ENCODE results near the gene TRAFD1. TPM values are rescaled to one million over a fixed set of nuclear protein-coding genes. Genes with fewer than 3 reads are reported as not detected.

Gene TRAFD1
- total and polyA plus RNA-seq, 2 donors = 25.7 to 46.3 TPM

- DNase-seq (ENCODE audit: low read depth in 6 of 9, low spot score in 9 of 9) = no peak
- Histone ChIP-seq H3K4me1 (ENCODE audit: control insufficient read depth in 2 of 2, insufficient read depth in 2 of 2, low read length in 2 of 2) (peaks cover 7 to 25% of the 10 kb centered on the region in 2 donors), H3K36me3 (ENCODE audit: control insufficient read depth in 2 of 2, insufficient read depth in 2 of 2, low read length in 1 of 2) (no peaks in the 10 kb centered on the region), H3K27ac (ENCODE audit: low read depth in 1 of 2, low read length in 1 of 2) (peak overlapping the region; percentile 60 to 70), H3K4me3 (ENCODE audit: low read length in 2 of 2) (no peak overlapping the region), H3K27me3 (ENCODE audit: control insufficient read depth in 2 of 2, insufficient read depth in 1 of 2, low read length in 1 of 2) (no peaks in the 10 kb centered on the region), H3K9me3 (ENCODE audit: control insufficient read depth in 2 of 2, insufficient read depth in 1 of 2, low read length in 1 of 2) (no peaks in the 10 kb centered on the region)
- 94% methylated on average over 6 of the region's 6 CpGs for WGBS
Measured at GRCh38 chr12:112112409-112113133, 12.8 kb upstream of the TRAFD1 start.

GRCh38 chr12:112115259-112116045 is 9.9 kb upstream of the TRAFD1 start:
- Histone ChIP-seq H3K36me3 (ENCODE audit: control insufficient read depth in 2 of 2, insufficient read depth in 2 of 2, low read length in 1 of 2) (no peaks in the 10 kb centered on the region), H3K9me3 (ENCODE audit: control insufficient read depth in 2 of 2, insufficient read depth in 1 of 2, low read length in 1 of 2) (no peaks in the 10 kb centered on the region), H3K27me3 (ENCODE audit: control insufficient read depth in 2 of 2, insufficient read depth in 1 of 2, low read length in 1 of 2) (no peaks in the 10 kb centered on the region), H3K4me1 (ENCODE audit: control insufficient read depth in 2 of 2, insufficient read depth in 2 of 2, low read length in 2 of 2) (peaks cover 3 to 13% of the 10 kb centered on the region in 2 donors), H3K4me3 (ENCODE audit: low read length in 2 of 2) (no peak overlapping the region), H3K27ac (ENCODE audit: low read depth in 1 of 2, low read length in 1 of 2) (peak overlapping the region in 1 of 2 donors; percentile 78)
- WGBS = 98% methylated on average over 6 of the region's 6 CpGs
- no peak for DNase-seq (ENCODE audit: low read depth in 6 of 9, low spot score in 9 of 9)

- H3K27me3 ChIP-seq (ENCODE audit: control insufficient read depth in 2 of 2, insufficient read depth in 1 of 2, low read length in 1 of 2) = no peaks in the 10 kb centered on the region
- H3K4me1 ChIP-seq (ENCODE audit: control insufficient read depth in 2 of 2, insufficient read depth in 2 of 2, low read length in 2 of 2) = peaks cover 3 to 13% of the 10 kb centered on the region in 2 donors
- peak in 6 of 9 donors; percentile 40 to 78 (median 56) for DNase-seq (ENCODE audit: low read depth in 6 of 9, low spot score in 9 of 9)
- no peak overlapping the region for H3K4me3 ChIP-seq (ENCODE audit: low read length in 2 of 2)
- H3K36me3 ChIP-seq (ENCODE audit: control insufficient read depth in 2 of 2, insufficient read depth in 2 of 2, low read length in 1 of 2) = no peaks in the 10 kb centered on the region
- H3K27ac ChIP-seq (ENCODE audit: low read depth in 1 of 2, low read length in 1 of 2) = peak overlapping the region in 1 of 2 donors; percentile 78
- 43% methylated on average over 7 of the region's 7 CpGs for WGBS
- no peaks in the 10 kb centered on the region for H3K9me3 ChIP-seq (ENCODE audit: control insufficient read depth in 2 of 2, insufficient read depth in 1 of 2, low read length in 1 of 2)
Measured at GRCh38 chr12:112116232-112117060, 8.9 kb upstream of the TRAFD1 start.

GRCh38 chr12:112117685-112118084 is 7.7 kb upstream of the TRAFD1 start:
- Histone ChIP-seq H3K4me1 (ENCODE audit: control insufficient read depth in 2 of 2, insufficient read depth in 2 of 2, low read length in 2 of 2) (peaks cover 3 to 15% of the 10 kb centered on the region in 2 donors), H3K36me3 (ENCODE audit: control insufficient read depth in 2 of 2, insufficient read depth in 2 of 2, low read length in 1 of 2) (no peaks in the 10 kb centered on the region), H3K27me3 (ENCODE audit: control insufficient read depth in 2 of 2, insufficient read depth in 1 of 2, low read length in 1 of 2) (peaks cover 0 to 2% of the 10 kb centered on the region in 2 donors), H3K4me3 (ENCODE audit: low read length in 2 of 2) (no peak overlapping the region), H3K27ac (ENCODE audit: low read depth in 1 of 2, low read length in 1 of 2) (no peak overlapping the region), H3K9me3 (ENCODE audit: control insufficient read depth in 2 of 2, insufficient read depth in 1 of 2, low read length in 1 of 2) (no peaks in the 10 kb centered on the region)
- DNase-seq (ENCODE audit: low read depth in 6 of 9, low spot score in 9 of 9) = no peak
- WGBS = 97% methylated on average over 8 of the region's 8 CpGs

GRCh38 chr12:112121780-112122565 is 3.4 kb upstream of the TRAFD1 start:
- Histone ChIP-seq H3K27me3 (ENCODE audit: control insufficient read depth in 2 of 2, insufficient read depth in 1 of 2, low read length in 1 of 2) (peaks cover 0 to 2% of the 10 kb centered on the region in 2 donors), H3K4me3 (ENCODE audit: low read length in 2 of 2) (no peak overlapping the region), H3K4me1 (ENCODE audit: control insufficient read depth in 2 of 2, insufficient read depth in 2 of 2, low read length in 2 of 2) (peaks cover 11 to 18% of the 10 kb centered on the region in 2 donors), H3K9me3 (ENCODE audit: control insufficient read depth in 2 of 2, insufficient read depth in 1 of 2, low read length in 1 of 2) (no peaks in the 10 kb centered on the region), H3K36me3 (ENCODE audit: control insufficient read depth in 2 of 2, insufficient read depth in 2 of 2, low read length in 1 of 2) (no peaks in the 10 kb centered on the region), H3K27ac (ENCODE audit: low read depth in 1 of 2, low read length in 1 of 2) (peak overlapping the region in 1 of 2 donors; percentile 31)
- WGBS = 94% methylated on average over 11 of the region's 11 CpGs
- no peak for DNase-seq (ENCODE audit: low read depth in 6 of 9, low spot score in 9 of 9)

GRCh38 chr12:112122823-112123690 is 2.3 kb upstream of the TRAFD1 start:
- Histone ChIP-seq H3K4me1 (ENCODE audit: control insufficient read depth in 2 of 2, insufficient read depth in 2 of 2, low read length in 2 of 2) (peaks cover 12 to 15% of the 10 kb centered on the region in 2 donors), H3K27ac (ENCODE audit: low read depth in 1 of 2, low read length in 1 of 2) (no peak overlapping the region), H3K9me3 (ENCODE audit: control insufficient read depth in 2 of 2, insufficient read depth in 1 of 2, low read length in 1 of 2) (no peaks in the 10 kb centered on the region), H3K36me3 (ENCODE audit: control insufficient read depth in 2 of 2, insufficient read depth in 2 of 2, low read length in 1 of 2) (no peaks in the 10 kb centered on the region), H3K4me3 (ENCODE audit: low read length in 2 of 2) (no peak overlapping the region), H3K27me3 (ENCODE audit: control insufficient read depth in 2 of 2, insufficient read depth in 1 of 2, low read length in 1 of 2) (peaks cover 0 to 2% of the 10 kb centered on the region in 2 donors)
- no peak for DNase-seq (ENCODE audit: low read depth in 6 of 9, low spot score in 9 of 9)
- 95% methylated on average over 12 of the region's 12 CpGs for WGBS

- Histone ChIP-seq H3K4me1 (ENCODE audit: control insufficient read depth in 2 of 2, insufficient read depth in 2 of 2, low read length in 2 of 2) (peaks cover 12 to 19% of the 10 kb centered on the region in 2 donors), H3K36me3 (ENCODE audit: control insufficient read depth in 2 of 2, insufficient read depth in 2 of 2, low read length in 1 of 2) (no peaks in the 10 kb centered on the region), H3K27ac (ENCODE audit: low read depth in 1 of 2, low read length in 1 of 2) (no peak overlapping the region), H3K27me3 (ENCODE audit: control insufficient read depth in 2 of 2, insufficient read depth in 1 of 2, low read length in 1 of 2) (peaks cover 0 to 2% of the 10 kb centered on the region in 2 donors), H3K9me3 (ENCODE audit: control insufficient read depth in 2 of 2, insufficient read depth in 1 of 2, low read length in 1 of 2) (no peaks in the 10 kb centered on the region), H3K4me3 (ENCODE audit: low read length in 2 of 2) (no peak overlapping the region)
- WGBS = 8% methylated on average over 1 of the region's 1 CpG
- DNase-seq (ENCODE audit: low read depth in 6 of 9, low spot score in 9 of 9) = no peak
Measured at GRCh38 chr12:112124918-112125249, 476 bp upstream of the TRAFD1 start.

GRCh38 chr12:112126000-112126438 is 659 bp downstream of the TRAFD1 start:
- Histone ChIP-seq H3K27me3 (ENCODE audit: control insufficient read depth in 2 of 2, insufficient read depth in 1 of 2, low read length in 1 of 2) (peaks cover 0 to 2% of the 10 kb centered on the region in 2 donors), H3K4me3 (ENCODE audit: low read length in 2 of 2) (peak overlapping the region; percentile 74 to 91), H3K9me3 (ENCODE audit: control insufficient read depth in 2 of 2, insufficient read depth in 1 of 2, low read length in 1 of 2) (no peaks in the 10 kb centered on the region), H3K36me3 (ENCODE audit: control insufficient read depth in 2 of 2, insufficient read depth in 2 of 2, low read length in 1 of 2) (no peaks in the 10 kb centered on the region), H3K27ac (ENCODE audit: low read depth in 1 of 2, low read length in 1 of 2) (peak overlapping the region; percentile 96 to 97), H3K4me1 (ENCODE audit: control insufficient read depth in 2 of 2, insufficient read depth in 2 of 2, low read length in 2 of 2) (peaks cover 16 to 22% of the 10 kb centered on the region in 2 donors)
- DNase-seq (ENCODE audit: low read depth in 6 of 9, low spot score in 9 of 9) = peak in 2 of 9 donors; percentile 3 to 41
- 5% methylated on average over 25 of the region's 25 CpGs for WGBS

All from thymus (tissue), 11 donors.